OCI-LY3 (cell line): ENCODE measurements around the gene CACNA2D1.

Experiments
- H2AFZ ChIP-seq: fragments of 200-600, 300-600 bp; shearing (Covaris generic); 2 replicates; pipeline ENCODE4 v1.6.0; 2014; ENCODE audit warnings: antibody characterized with exemption, low read depth, low read length
- H3K27ac ChIP-seq: fragments of 200-600, 300-600 bp; sonication (generic); 2 replicates; pipeline ENCODE4 v1.5.1; 2014; ENCODE audit warnings: mild to moderate bottlenecking, low read length, moderate library complexity, mixed read lengths
- H3K27me3 ChIP-seq: fragments of 200-600, 300-600 bp; sonication (generic); 2 replicates; pipeline ENCODE4 v1.6.1; 2014; ENCODE audit warnings: low read depth, low read length, mixed read lengths
- H3K36me3 ChIP-seq: fragments of 200-600, 300-600 bp; sonication (generic); replicated peaks from 2 replicates; pipeline ENCODE3; 2014; ENCODE audit warnings: low read depth, low read length, mixed read lengths
- H3K4me1 ChIP-seq: fragments of 300-600, 200-600 bp; sonication (generic); 2 replicates; pipeline ENCODE4 v1.6.1; 2014; ENCODE audit warnings: low read length, mixed read lengths
- H3K4me2 ChIP-seq: fragments of 200-600, 300-600 bp; sonication (generic); 2 replicates; pipeline ENCODE4 v1.6.1; 2014; ENCODE audit warnings: low read length, mixed read lengths
- H3K4me3 ChIP-seq: fragments of 300-600, 200-600 bp; sonication (generic); 2 replicates; pipeline ENCODE4 v1.5.1; 2014; ENCODE audit warnings: antibody characterized with exemption, mild to moderate bottlenecking, low read length, moderate library complexity
- H3K79me2 ChIP-seq: fragments of 300-600, 200-600 bp; shearing (Covaris generic); 2 replicates; pipeline ENCODE4 v1.6.1; 2014; ENCODE audit warnings: mild to moderate bottlenecking, low read length, mixed read lengths
- H3K9ac ChIP-seq: fragments of 300-600, 200-600 bp; shearing (Covaris generic); 2 replicates; pipeline ENCODE4 v1.6.0; 2014; ENCODE audit warnings: mild to moderate bottlenecking, low read length, moderate library complexity
- H3K9me3 ChIP-seq: fragments of 200-600, 300-600 bp; shearing (Covaris generic); 2 replicates; pipeline ENCODE4 v1.6.1; 2014; ENCODE audit warnings: low read length, mixed read lengths; ENCODE audit not compliant: insufficient read depth
- H4K20me1 ChIP-seq: fragments of 200-600, 300-600 bp; sonication (generic); 2 replicates; pipeline ENCODE4 v1.6.1; 2016; ENCODE audit warnings: low read length, mixed read lengths; ENCODE audit not compliant: insufficient read depth
- CTCF ChIP-seq: fragments of 200-600, 300-600 bp; sonication (generic); IDR thresholded peaks from 2 replicates; pipeline ENCODE4 v1.5.1; 2014; ENCODE audit warnings: antibody characterized with exemption, low read length, low read depth
- EZH2phosphoT487 ChIP-seq: fragments of 200-600 bp; shearing (Covaris generic); IDR thresholded peaks from 2 replicates; pipeline ENCODE4 v1.6.1; 2018; ENCODE audit warnings: antibody characterized with exemption, mixed run types, low read depth

Gene CACNA2D1

GRCh38 chr7:82429408-82429807 lies 14.2 kb downstream of the CACNA2D1 start:
- no peaks in the 10 kb centered on the region for H3K27me3 ChIP-seq
- H4K20me1 ChIP-seq, result no peaks in the 10 kb centered on the region
- H3K79me2 ChIP-seq, result no peaks in the 10 kb centered on the region
- H3K9me3 ChIP-seq, result no peaks in the 10 kb centered on the region
- H2AFZ ChIP-seq, result no peak overlapping the region
- H3K4me1 ChIP-seq, result 0 out of 2 replicates have a peak, but pooled peaks cover 3% of the 10 kb centered on the region
- no peak overlapping the region for H3K9ac ChIP-seq
- H3K4me2 ChIP-seq, result no peak overlapping the region
- no peak overlapping the region for H3K27ac ChIP-seq
- H3K36me3 ChIP-seq, result no peaks in the 10 kb centered on the region
- H3K4me3 ChIP-seq, result no peak overlapping the region
- no peak for TF ChIP-seq CTCF
- TF ChIP-seq EZH2phosphoT487, result no peak

GRCh38 chr7:82428186-82428961 lies 15.2 kb downstream of the CACNA2D1 start:
- Histone ChIP-seq H3K4me3 (no peak overlapping the region), H4K20me1 (no peaks in the 10 kb centered on the region), H3K4me1 (0 out of 2 replicates have a peak, but pooled peaks cover 3% of the 10 kb centered on the region), H3K4me2 (no peak overlapping the region), H3K27ac (no peak overlapping the region), H3K9ac (no peak overlapping the region), H3K36me3 (no peaks in the 10 kb centered on the region), H3K9me3 (no peaks in the 10 kb centered on the region), H3K79me2 (no peaks in the 10 kb centered on the region), H3K27me3 (no peaks in the 10 kb centered on the region), H2AFZ (no peak overlapping the region)
- TF ChIP-seq CTCF, result no peak
- TF ChIP-seq EZH2phosphoT487, result no peak

- no peaks in the 10 kb centered on the region for H3K27me3 ChIP-seq
- H2AFZ ChIP-seq, result 0 out of 2 replicates have a peak overlapping the region, but pooled peaks have one; percentile 16
- H3K9ac ChIP-seq, result no peak overlapping the region
- TF ChIP-seq EZH2phosphoT487, result no peak
- TF ChIP-seq CTCF, result no peak
- H3K36me3 ChIP-seq, result no peaks in the 10 kb centered on the region
- no peaks in the 10 kb centered on the region for H3K9me3 ChIP-seq
- H3K4me2 ChIP-seq, result no peak overlapping the region
- no peaks in the 10 kb centered on the region for H3K79me2 ChIP-seq
- H3K27ac ChIP-seq, result no peak overlapping the region
- no peaks in the 10 kb centered on the region for H4K20me1 ChIP-seq
- H3K4me3 ChIP-seq, result no peak overlapping the region
- no peaks in the 10 kb centered on the region for H3K4me1 ChIP-seq
Observed at GRCh38 chr7:82423446-82423845, 20.1 kb downstream of the CACNA2D1 start.

- Histone ChIP-seq H3K4me3 (no peak overlapping the region), H3K27ac (no peak overlapping the region), H3K79me2 (no peaks in the 10 kb centered on the region), H3K9me3 (peaks cover 7% of the 10 kb centered on the region; the same call in 1 of the 2 replicates), H4K20me1 (no peaks in the 10 kb centered on the region), H3K9ac (no peak overlapping the region), H3K36me3 (peaks cover 3% of the 10 kb centered on the region), H3K4me2 (no peak overlapping the region), H3K27me3 (no peaks in the 10 kb centered on the region), H2AFZ (no peak overlapping the region), H3K4me1 (no peaks in the 10 kb centered on the region)
- TF ChIP-seq EZH2phosphoT487 (no peak), CTCF (no peak)
Observed at GRCh38 chr7:82419200-82419599, 24.4 kb downstream of the CACNA2D1 start.
